A549 (cell line): ENCODE results near the gene CCDC183. TPM values are rescaled to one million over a fixed set of nuclear protein-coding genes. Genes with fewer than 3 reads are reported as not detected.

Source experiments
- ATAC-seq, 2 experiments: fragments of 200-7000 bp in 1 of 2; fragments of >200 bp in 1 of 2; cut with Nextera tagmentation in 1 of 2; cut with Tn5 transposase in 1 of 2; 3 replicates each; pipeline versions ENCODE4 v1.8.0 to v1.9.1; 2018 to 2020; ENCODE audit warnings: mild to moderate bottlenecking in 1 of 2, moderate library complexity in 1 of 2
- CTCF ChIA-PET: fragments of 300-600 bp; sonication (Branson Sonifier 250); formaldehyde crosslinking; extraction: SDS; loops from one replicate; lab custom pipeline; 2021; ENCODE audit warnings: antibody characterized with exemption, inconsistent platforms; lab: Yijun Ruan, JAX
- POLR2A ChIA-PET: fragments of 350-600 bp; formaldehyde crosslinking; extraction: SDS; loops from one replicate; lab custom pipeline; 2021; ENCODE audit warnings: antibody characterized with exemption, inconsistent platforms; lab: Yijun Ruan, JAX
- DNase-seq, 2 experiments: peaks; one replicate each; pipeline versions ENCODE4 v3.0.0 to v3.0.0-alpha.2; 2011 to 2016; ENCODE audit warnings: low read depth in 1 of 2, low spot score in 1 of 2
- FAIRE-seq: peaks from 2 replicates; lab custom pipeline; 2011; peaks lifted over from hg19 to GRCh38; lab: Jason Lieb, UNC
- H3K27ac ChIP-seq, 2 experiments: fragments of >200 bp; sonication (Bioruptor Twin); formaldehyde crosslinking; 3 replicates each; pipeline ENCODE4 v1.5.1; 2016 to 2017
- H3K4me1 ChIP-seq: fragments of >200 bp; sonication (Bioruptor Twin); formaldehyde crosslinking; 3 replicates; pipeline ENCODE4 v1.6.1; 2016
- H3K4me2 ChIP-seq: fragments of >200 bp; sonication (Bioruptor Twin); formaldehyde crosslinking; 3 replicates; pipeline ENCODE4 v1.6.1; 2016
- H3K4me3 ChIP-seq: fragments of >200 bp; sonication (Bioruptor Twin); formaldehyde crosslinking; 3 replicates; pipeline ENCODE4 v1.5.1; 2016
- H3K9me3 ChIP-seq: fragments of >200 bp; sonication (Bioruptor Twin); formaldehyde crosslinking; 3 replicates; pipeline ENCODE4 v1.6.1; 2016
- ATOH8 ChIP-seq: fragments of 250-450 bp; sonication (Bioruptor Pico); IDR thresholded peaks from 2 replicates; pipeline ENCODE4 v1.5.0; 2020; ENCODE audit warnings: low read depth, mild to moderate bottlenecking, moderate library complexity
- BHLHE40 ChIP-seq: IDR thresholded peaks from 2 replicates; pipeline ENCODE4 v1.6.1; 2012; ENCODE audit warnings: low read depth, low read length, inconsistent platforms
- CBX8 ChIP-seq: fragments of 200-600 bp; sonication (generic); IDR thresholded peaks from 2 replicates; pipeline ENCODE4 v1.6.1; 2016
- CEBPB ChIP-seq, 2 experiments: fragments of >200 bp in 1 of 2; sonication (Bioruptor Twin) in 1 of 2; formaldehyde crosslinking in 1 of 2; IDR thresholded peaks; 2 replicates each; pipeline ENCODE4 v1.6.1; 2012 to 2016
- E2F6 ChIP-seq: IDR thresholded peaks from 2 replicates; pipeline ENCODE4 v1.6.1; 2012; ENCODE audit warnings: low read depth, borderline replicate concordance
- FOSB ChIP-seq: fragments of 250-450 bp; sonication (Bioruptor Pico); IDR thresholded peaks from 2 replicates; pipeline ENCODE4 v1.5.0; 2020; ENCODE audit warnings: mild to moderate bottlenecking, moderate library complexity
- FOSL2 ChIP-seq, 2 experiments: fragments of 450-650 bp in 1 of 2; fragments of >200 bp in 1 of 2; sonication (Bioruptor Twin) in 1 of 2; formaldehyde crosslinking; IDR thresholded peaks; 2 replicates each; pipeline versions ENCODE4 v1.5.0 to v1.6.1; 2016 to 2020; ENCODE audit warnings: mild to moderate bottlenecking in 1 of 2, moderate library complexity in 1 of 2
- HOXB5 ChIP-seq: fragments of 250-450 bp; sonication (Bioruptor Pico); IDR thresholded peaks from 2 replicates; pipeline ENCODE4 v1.5.0; 2020; ENCODE audit warnings: mild to moderate bottlenecking, moderate library complexity
- JUNB ChIP-seq: fragments of >200 bp; sonication (Bioruptor Twin); formaldehyde crosslinking; IDR thresholded peaks from 2 replicates; pipeline ENCODE4 v1.6.1; 2016
- MAX ChIP-seq: IDR thresholded peaks from 2 replicates; pipeline ENCODE4 v1.6.1; 2012
- NR3C1 ChIP-seq: fragments of >200 bp; sonication (Bioruptor Twin); formaldehyde crosslinking; IDR thresholded peaks from 3 replicates; pipeline ENCODE4 v1.6.1; 2017
- PHF8 ChIP-seq: fragments of 200-600 bp; sonication (generic); IDR thresholded peaks from 2 replicates; pipeline ENCODE4 v1.6.1; 2016; ENCODE audit warnings: low read depth, mild to moderate bottlenecking, antibody characterized with exemption, moderate library complexity, borderline replicate concordance
- POLR2A ChIP-seq: IDR thresholded peaks from 2 replicates; pipeline ENCODE4 v1.6.1; 2012; ENCODE audit warnings: mild to moderate bottlenecking, low read length
- RARB ChIP-seq: fragments of 250-450 bp; sonication (Bioruptor Pico); IDR thresholded peaks from 2 replicates; pipeline ENCODE4 v1.8.0; 2021; ENCODE audit warnings: mild to moderate bottlenecking, moderate library complexity
- RCOR1 ChIP-seq: fragments of 150-350 bp; IDR thresholded peaks from 2 replicates; pipeline ENCODE4 v1.6.1; 2014; ENCODE audit warnings: antibody characterized with exemption, low read length, low read depth
- TFCP2L1 ChIP-seq: fragments of 250-450 bp; sonication (Bioruptor Pico); IDR thresholded peaks from 2 replicates; pipeline ENCODE4 v1.5.0; 2021; ENCODE audit warnings: mild to moderate bottlenecking
- ZC3H11A ChIP-seq: fragments of 450-650 bp; IDR thresholded peaks from 2 replicates; pipeline ENCODE4 v1.6.1; 2014; ENCODE audit warnings: antibody characterized with exemption, mild to moderate bottlenecking
- WGBS: methylation state at CpG from one replicate; pipeline ENCODE4 v1.1.6; 2017; ENCODE audit errors: missing lambda C conversion rate; 5-methylcytosine and 5-hydroxymethylcytosine counted together
- polyA plus RNA-seq, 4 experiments: library from polyadenylated mRNA; depleted of rRNA in 3 of 4; stranded (reverse); fragments of >200 nt; fragmentation: RNase III in 1 of 4; extraction: RNeasy Plus Mini Kit Qiagen cat#74134 plus additional on column Dnase treatment in 1 of 4; gene quantifications; 2 replicates in 3 of 4; 3 replicates in 1 of 4; pipeline ENCODE4 v1.2.3, GENCODE V29; 2011 to 2017
- TF ChIP-seq, protein P1 (sequence below): fragments of 150-350 bp; IDR thresholded peaks from 2 replicates; pipeline ENCODE4 v1.6.1; 2014; ENCODE audit warnings: low read depth, mild to moderate bottlenecking, low read length
- TF ChIP-seq, protein P2 (sequence below): fragments of >200 bp; sonication (Bioruptor Twin); formaldehyde crosslinking; IDR thresholded peaks from 2 replicates; pipeline ENCODE4 v1.6.1; 2016
- TF ChIP-seq, protein P3 (sequence below): fragments of 450-650 bp; IDR thresholded peaks from 2 replicates; pipeline ENCODE4 v1.6.1; 2014; ENCODE audit warnings: antibody characterized with exemption

CCDC183 gene
- polyA plus RNA-seq, 2 of the 4 experiments (the other 2 are of a cell fraction) = 0.90 to 1.4 TPM

GRCh38 chr9:136756134-136756438, 40.1 kb upstream of the CCDC183 start (continued):
- TF ChIP-seq, protein P1, sequence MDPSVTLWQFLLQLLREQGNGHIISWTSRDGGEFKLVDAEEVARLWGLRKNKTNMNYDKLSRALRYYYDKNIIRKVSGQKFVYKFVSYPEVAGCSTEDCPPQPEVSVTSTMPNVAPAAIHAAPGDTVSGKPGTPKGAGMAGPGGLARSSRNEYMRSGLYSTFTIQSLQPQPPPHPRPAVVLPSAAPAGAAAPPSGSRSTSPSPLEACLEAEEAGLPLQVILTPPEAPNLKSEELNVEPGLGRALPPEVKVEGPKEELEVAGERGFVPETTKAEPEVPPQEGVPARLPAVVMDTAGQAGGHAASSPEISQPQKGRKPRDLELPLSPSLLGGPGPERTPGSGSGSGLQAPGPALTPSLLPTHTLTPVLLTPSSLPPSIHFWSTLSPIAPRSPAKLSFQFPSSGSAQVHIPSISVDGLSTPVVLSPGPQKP = no peak
- TF ChIP-seq FOSB (CRISPR knock-in tag) = no peak

DNA sequence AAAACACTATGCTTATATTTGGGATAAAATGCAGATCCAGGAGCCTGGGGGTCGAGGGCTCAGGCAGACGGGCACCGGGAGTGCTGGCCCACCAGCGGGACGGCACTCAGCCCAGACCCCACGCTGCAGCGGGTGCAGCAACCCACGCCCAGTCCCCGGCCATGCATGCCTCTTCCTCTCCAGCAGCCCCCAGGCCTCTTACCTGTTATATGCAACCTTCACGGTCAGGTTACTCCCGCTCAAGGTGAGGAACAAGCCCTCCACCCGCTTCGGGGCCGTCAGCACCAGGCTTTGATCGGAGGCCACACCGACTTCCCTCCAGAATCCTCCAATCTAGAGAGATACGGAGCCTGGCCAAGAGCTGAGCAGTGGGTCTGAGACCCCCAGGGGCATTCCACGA, 39.3 kb upstream of the CCDC183 start:
- H3K4me2 ChIP-seq = no peak overlapping the region
- ATAC-seq (no peak), FAIRE-seq (no peak), DNase-seq (no peak)
- TF ChIP-seq, protein P1 = no peak
- TF ChIP-seq E2F6 (no peak), ZC3H11A (no peak), ATOH8 (CRISPR knock-in tag) (no peak), NR3C1 (no peak), POLR2A (no peak), CBX8 (no peak), MAX (no peak), FOSL2 (IDR thresholded peaks at IDR 0.05) (no peak), FOSL2 (CRISPR knock-in tag; IDR thresholded peaks at IDR 0.05) (no peak), RARB (CRISPR knock-in tag) (no peak), RCOR1 (no peak), PHF8 (no peak)
- TF ChIP-seq, protein P2, sequence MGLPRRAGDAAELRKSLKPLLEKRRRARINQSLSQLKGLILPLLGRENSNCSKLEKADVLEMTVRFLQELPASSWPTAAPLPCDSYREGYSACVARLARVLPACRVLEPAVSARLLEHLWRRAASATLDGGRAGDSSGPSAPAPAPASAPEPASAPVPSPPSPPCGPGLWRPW = no peak
- TF ChIP-seq, protein P3, sequence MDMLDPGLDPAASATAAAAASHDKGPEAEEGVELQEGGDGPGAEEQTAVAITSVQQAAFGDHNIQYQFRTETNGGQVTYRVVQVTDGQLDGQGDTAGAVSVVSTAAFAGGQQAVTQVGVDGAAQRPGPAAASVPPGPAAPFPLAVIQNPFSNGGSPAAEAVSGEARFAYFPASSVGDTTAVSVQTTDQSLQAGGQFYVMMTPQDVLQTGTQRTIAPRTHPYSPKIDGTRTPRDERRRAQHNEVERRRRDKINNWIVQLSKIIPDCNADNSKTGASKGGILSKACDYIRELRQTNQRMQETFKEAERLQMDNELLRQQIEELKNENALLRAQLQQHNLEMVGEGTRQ = no peak
- ChIA-PET POLR2A (no interaction called here), CTCF (interaction anchor here (0.8 to 28.0 kb wide), 5 partner anchors 10 to 308 kb away, joined by 3 to 625 read pairs (median 42); partner anchors contain the start of genes LCN10, LCN6 and TMEM141)
- H3K4me3 ChIP-seq = no peak overlapping the region
- peaks cover 4% of the 10 kb centered on the region; the same call in 1 of the 3 replicates for H3K4me1 ChIP-seq
- WGBS = 83% methylated on average over 18 of the region's 18 CpGs
- peaks cover 5% of the 10 kb centered on the region for H3K9me3 ChIP-seq
- H3K27ac ChIP-seq = no peak overlapping the region

GRCh38 chr9:136757328-136757727, 38.8 kb upstream of the CCDC183 start:
- WGBS = 83% methylated on average over 20 of the region's 20 CpGs
- Histone ChIP-seq H3K4me3 (no peak overlapping the region), H3K4me1 (peaks cover 4% of the 10 kb centered on the region; the same call in 2 of the 3 replicates), H3K9me3 (peaks cover under 1% of the 10 kb centered on the region), H3K4me2 (no peak overlapping the region), H3K27ac (no peak overlapping the region)
- DNase-seq (no peak), ATAC-seq (no peak), FAIRE-seq (no peak)
- TF ChIP-seq CEBPB (IDR thresholded peaks at IDR 0.05) = no peak
- no peak for TF ChIP-seq BHLHE40
- no peak for TF ChIP-seq HOXB5 (CRISPR knock-in tag)
- TF ChIP-seq NR3C1 = no peak
- TF ChIP-seq JUNB = no peak
- TF ChIP-seq TFCP2L1 (CRISPR knock-in tag) = no peak
- ChIA-PET POLR2A (no interaction called here), CTCF (interaction anchor here (0.6 to 28.0 kb wide), 7 partner anchors 11 to 307 kb away, joined by 3 to 625 read pairs (median 7); partner anchors contain the start of genes LCN10, LCN6 and TMEM141)
